Adrenal gland (tissue), 5 donors: ENCODE results near the gene MAP3K14.

Source experiments
- CTCF ChIP-seq, 6 experiments: fragments of 450-650 bp in 4 of 6; fragments of 200-600 bp in 2 of 6; sonication (generic) in 1 of 6; IDR thresholded peaks; 1 replicate in 5 of 6; 2 replicates in 1 of 6; pipeline versions ENCODE4 v1.5.1 to v1.8.0; 2016 to 2021; ENCODE audit warnings: antibody characterized with exemption in 6 of 6, mild to moderate bottlenecking in 2 of 6, moderate library complexity in 1 of 6
- POLR2A ChIP-seq, 2 donors: fragments of 450-650 bp; IDR thresholded peaks; one replicate each; pipeline ENCODE4 v1.6.1; 2017; ENCODE audit warnings: antibody characterized with exemption in 2 of 2, mild to moderate bottlenecking in 2 of 2, moderate library complexity in 1 of 2
- donor health status: DM: no; HTN: no; CAD: no.

DNA sequence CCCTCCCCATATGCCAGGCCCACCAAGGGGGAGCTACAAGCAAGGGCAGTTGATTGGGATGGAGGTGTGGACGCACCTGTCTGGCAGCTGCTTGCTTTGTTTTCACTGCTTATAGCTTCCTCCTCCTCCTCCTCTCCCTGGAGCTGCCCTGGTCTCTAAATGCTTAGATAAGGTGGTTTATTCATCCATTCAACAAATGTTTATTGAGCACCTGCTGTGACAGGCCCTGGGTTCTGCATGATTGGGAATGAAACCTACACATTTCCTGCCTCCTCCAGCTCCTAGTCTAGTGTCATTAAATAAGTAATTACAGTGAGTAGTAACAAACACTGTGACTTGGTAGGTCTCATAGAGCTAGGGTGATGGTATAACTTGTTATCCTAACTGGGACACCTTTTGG lies 17.4 kb upstream of the MAP3K14 start:
- TF ChIP-seq CTCF (IDR thresholded peaks at IDR 0.05) (no peak), POLR2A (IDR thresholded peaks at IDR 0.05) (no peak)
